SK-N-SH (cell line): ENCODE data around the gene KLF16. TPM values are rescaled to one million over a fixed set of nuclear protein-coding genes. Genes with fewer than 3 reads are reported as not detected.

Experiments
- CTCF ChIA-PET: fragments of 300-600, 350-600 bp; formaldehyde crosslinking; extraction: SDS; loops from one replicate; lab custom pipeline; 2021; lab: Yijun Ruan, JAX
- POLR2A ChIA-PET: fragments of 350-600 bp; sonication (Branson Sonifier 250); formaldehyde crosslinking; extraction: SDS; loops from one replicate; lab custom pipeline; 2020; ENCODE audit warnings: antibody characterized with exemption, inconsistent platforms; lab: Yijun Ruan, JAX
- DNase-seq: peaks from one replicate; pipeline ENCODE4 v3.0.0; 2012
- H2AFZ ChIP-seq: fragments of 200-600 bp; sonication (generic); 2 replicates; pipeline ENCODE4 v1.8.1; 2016; ENCODE audit warnings: antibody characterized with exemption, mild to moderate bottlenecking, low read depth
- H3F3A ChIP-seq: fragments of 200-600 bp; sonication (generic); replicated peaks from 2 replicates; pipeline ENCODE3; 2016; ENCODE audit warnings: antibody characterized with exemption, mild to moderate bottlenecking; ENCODE audit not compliant: insufficient read depth
- H3K27ac ChIP-seq, 2 experiments: fragments of 200-500 bp in 1 of 2; fragments of 200-600 bp in 1 of 2; sonication (Bioruptor generic) in 1 of 2; sonication (generic), shearing (Covaris generic) in 1 of 2; 2 replicates each; pipeline versions ENCODE4 v1.5.1 to v1.6.1; 2014 to 2016; ENCODE audit warnings: low read depth in 2 of 2, inconsistent platforms in 1 of 2, low read length in 1 of 2, mild to moderate bottlenecking in 1 of 2, mixed read lengths in 1 of 2
- H3K27me3 ChIP-seq: fragments of 200-600 bp; sonication (generic), shearing (Covaris generic); 2 replicates; pipeline ENCODE4 v1.6.1; 2016; ENCODE audit warnings: mixed run types; ENCODE audit not compliant: insufficient read depth
- H3K36me3 ChIP-seq, 2 experiments: fragments of 200-500 bp in 1 of 2; fragments of 200-600 bp in 1 of 2; sonication (Bioruptor generic) in 1 of 2; sonication (generic) in 1 of 2; replicated peaks in 1 of 2; 2 replicates each; pipeline versions ENCODE3 to v1.5.1; 2014 to 2016; ENCODE audit warnings: low read length in 1 of 2, mild to moderate bottlenecking in 1 of 2; ENCODE audit not compliant: insufficient read depth in 2 of 2, control insufficient read depth in 1 of 2
- H3K4me1 ChIP-seq, 2 experiments: fragments of 200-500 bp in 1 of 2; fragments of 200-600 bp in 1 of 2; sonication (Bioruptor generic) in 1 of 2; sonication (generic), shearing (Covaris generic) in 1 of 2; 2 replicates each; pipeline versions ENCODE4 v1.5.1 to v1.6.1; 2014 to 2016; ENCODE audit warnings: low read depth in 1 of 2, low read length in 1 of 2, mixed run types in 1 of 2; ENCODE audit not compliant: insufficient read depth in 2 of 2, control insufficient read depth in 1 of 2
- H3K4me2 ChIP-seq: fragments of 200-600 bp; sonication (generic), shearing (Covaris generic); 2 replicates; pipeline ENCODE4 v1.6.1; 2017; ENCODE audit warnings: mixed run types
- H3K4me3 ChIP-seq, 2 experiments: fragments of 200-500 bp in 1 of 2; fragments of 200-600 bp in 1 of 2; sonication (Bioruptor generic) in 1 of 2; sonication (generic), shearing (Covaris generic) in 1 of 2; 2 replicates each; pipeline versions ENCODE4 v1.5.1 to v1.8.1; 2014 to 2016; ENCODE audit warnings: low read depth in 2 of 2, inconsistent platforms in 1 of 2, low read length in 1 of 2, mild to moderate bottlenecking in 1 of 2, mixed read lengths in 1 of 2, moderate library complexity in 1 of 2
- H3K79me2 ChIP-seq: fragments of 200-600 bp; sonication (generic); 2 replicates; pipeline ENCODE4 v1.8.1; 2017; ENCODE audit warnings: mild to moderate bottlenecking; ENCODE audit not compliant: insufficient read depth
- H3K9ac ChIP-seq: fragments of 200-600 bp; sonication (generic); 2 replicates; pipeline ENCODE4 v1.6.1; 2017; ENCODE audit warnings: mixed run types
- H3K9me2 ChIP-seq: fragments of 200-600 bp; sonication (generic); 2 replicates; pipeline ENCODE4 v1.6.1; 2017; ENCODE audit warnings: mixed run types
- H3K9me3 ChIP-seq: fragments of 200-600 bp; sonication (generic); 2 replicates; pipeline ENCODE4 v1.6.1; 2017; ENCODE audit warnings: mixed run types, mild to moderate bottlenecking, moderate library complexity
- H4K20me1 ChIP-seq: fragments of 200-600 bp; sonication (generic); 2 replicates; pipeline ENCODE4 v1.6.1; 2017; ENCODE audit warnings: mild to moderate bottlenecking, mixed run types; ENCODE audit not compliant: insufficient read depth
- EZH2phosphoT487 ChIP-seq: fragments of 200-600 bp; sonication (generic); IDR thresholded peaks from 2 replicates; pipeline ENCODE4 v1.6.1; 2017; ENCODE audit warnings: low read depth, mixed run types, mild to moderate bottlenecking, antibody characterized with exemption, moderate library complexity, borderline replicate concordance
- FOSL2 ChIP-seq: IDR thresholded peaks from 2 replicates; pipeline ENCODE4 v1.4.0; 2012; ENCODE audit warnings: low read depth, mild to moderate bottlenecking, moderate library complexity, borderline replicate concordance
- GABPA ChIP-seq: IDR thresholded peaks from 2 replicates; pipeline ENCODE4 v1.4.0; 2012; ENCODE audit warnings: low read depth, mild to moderate bottlenecking
- GATA2 ChIP-seq: sonication (generic); formaldehyde crosslinking; IDR thresholded peaks from 2 replicates; pipeline ENCODE4 v1.5.0; 2020; ENCODE audit warnings: mild to moderate bottlenecking, missing genetic modification reagents
- NFIC ChIP-seq: IDR thresholded peaks from 2 replicates; pipeline ENCODE4 v1.4.0; 2012; ENCODE audit warnings: borderline replicate concordance
- NRF1 ChIP-seq: IDR thresholded peaks from 2 replicates; pipeline ENCODE4 v1.6.1; 2012; ENCODE audit warnings: low read depth, mild to moderate bottlenecking, low read length
- RFX5 ChIP-seq: IDR thresholded peaks from 2 replicates; pipeline ENCODE4 v1.6.1; 2012; ENCODE audit warnings: mild to moderate bottlenecking, improper control_type of control experiment, low read length
- SMC3 ChIP-seq: IDR thresholded peaks from 2 replicates; pipeline ENCODE4 v1.6.1; 2012; ENCODE audit warnings: low read depth, low read length, improper control_type of control experiment
- TAF1 ChIP-seq: IDR thresholded peaks from 2 replicates; pipeline ENCODE4 v1.6.1; 2012; ENCODE audit warnings: low read depth, mild to moderate bottlenecking, low read length, moderate library complexity, borderline replicate concordance
- TEAD4 ChIP-seq: IDR thresholded peaks from 2 replicates; pipeline ENCODE4 v1.4.0; 2012; ENCODE audit warnings: mild to moderate bottlenecking, borderline replicate concordance; ENCODE audit not compliant: insufficient read depth
- WGBS: methylation state at CpG from one replicate; pipeline ENCODE4 v1.1.6; 2017; ENCODE audit warnings: low lambda C conversion rate; 5-methylcytosine and 5-hydroxymethylcytosine counted together
- polyA plus RNA-seq, 3 experiments: library from polyadenylated mRNA; depleted of rRNA; stranded (reverse); fragments of >200 nt; gene quantifications; 2 replicates each; pipeline ENCODE4 v1.2.3, GENCODE V29; 2012
- TF ChIP-seq, protein P1 (sequence below): IDR thresholded peaks from 2 replicates; pipeline ENCODE4 v1.4.0; 2012; ENCODE audit warnings: low read depth, borderline replicate concordance
- TF ChIP-seq, protein P2 (sequence below): IDR thresholded peaks from 2 replicates; pipeline ENCODE4 v1.4.0; 2012; ENCODE audit warnings: low read depth, borderline replicate concordance
- TF ChIP-seq, protein P3 (sequence below): IDR thresholded peaks from 2 replicates; pipeline ENCODE4 v1.4.0; 2012; ENCODE audit warnings: low read depth
- TF ChIP-seq, protein P4 (sequence below): fragments of 150-350 bp; IDR thresholded peaks from 2 replicates; pipeline ENCODE4 v1.6.1; 2017; ENCODE audit warnings: antibody characterized with exemption, low read length, low read depth, borderline replicate concordance
- TF ChIP-seq, protein P5 (sequence below): fragments of 150-350 bp; IDR thresholded peaks from 2 replicates; pipeline ENCODE4 v1.6.1; 2016; ENCODE audit warnings: mild to moderate bottlenecking, low read depth, low read length

Gene KLF16
- polyA plus RNA-seq, 1 of the 3 experiments (the other 2 are of a cell fraction), result 16.1 TPM

DNA sequence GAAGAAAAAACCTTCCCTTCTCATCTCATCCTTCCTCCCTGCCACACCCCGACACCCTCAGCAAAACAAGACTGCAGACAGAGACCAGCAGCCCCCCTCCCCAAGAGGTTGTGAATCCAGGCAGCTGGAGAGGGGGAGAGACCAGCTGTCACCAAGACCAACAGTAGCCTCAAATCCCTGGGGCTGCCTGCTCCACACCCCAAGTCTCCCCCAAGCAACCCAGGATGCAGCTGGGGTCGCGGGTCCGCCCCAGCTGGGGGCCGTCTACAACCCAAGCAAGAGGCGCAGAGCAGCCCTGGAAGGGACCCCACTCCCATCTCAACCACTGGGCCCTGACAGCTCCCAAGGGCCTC lies 7.1 kb downstream of the KLF16 start:
- H3K36me3 ChIP-seq, result peaks cover 0 to 3% of the 10 kb centered on the region in 2 experiments
- WGBS, result 100% methylated on average over 1 of the region's 6 CpGs
- ChIA-PET CTCF (interaction anchor here (0.8 to 2.4 kb wide), 2 partner anchors 19 to 30 kb away, joined by 4 to 15 read pairs; no protein-coding TSS in a partner anchor), POLR2A (interaction anchor here (0.6 kb wide), 1 partner anchor 56 kb away, joined by 3 read pairs; no protein-coding TSS in a partner anchor)
- no peaks in the 10 kb centered on the region for H3K9me2 ChIP-seq
- no peaks in the 10 kb centered on the region for H3K9me3 ChIP-seq
- no peak overlapping the region for H3K9ac ChIP-seq
- peaks cover 97% of the 10 kb centered on the region for H3K79me2 ChIP-seq
- peak overlapping the region; percentile 73 for H3K4me2 ChIP-seq
- peaks cover 36 to 60% of the 10 kb centered on the region in 2 experiments; a peak in 3 of 4 replicates for H3K4me1 ChIP-seq
- TF ChIP-seq SMC3, result no peak
- TF ChIP-seq, protein P1, sequence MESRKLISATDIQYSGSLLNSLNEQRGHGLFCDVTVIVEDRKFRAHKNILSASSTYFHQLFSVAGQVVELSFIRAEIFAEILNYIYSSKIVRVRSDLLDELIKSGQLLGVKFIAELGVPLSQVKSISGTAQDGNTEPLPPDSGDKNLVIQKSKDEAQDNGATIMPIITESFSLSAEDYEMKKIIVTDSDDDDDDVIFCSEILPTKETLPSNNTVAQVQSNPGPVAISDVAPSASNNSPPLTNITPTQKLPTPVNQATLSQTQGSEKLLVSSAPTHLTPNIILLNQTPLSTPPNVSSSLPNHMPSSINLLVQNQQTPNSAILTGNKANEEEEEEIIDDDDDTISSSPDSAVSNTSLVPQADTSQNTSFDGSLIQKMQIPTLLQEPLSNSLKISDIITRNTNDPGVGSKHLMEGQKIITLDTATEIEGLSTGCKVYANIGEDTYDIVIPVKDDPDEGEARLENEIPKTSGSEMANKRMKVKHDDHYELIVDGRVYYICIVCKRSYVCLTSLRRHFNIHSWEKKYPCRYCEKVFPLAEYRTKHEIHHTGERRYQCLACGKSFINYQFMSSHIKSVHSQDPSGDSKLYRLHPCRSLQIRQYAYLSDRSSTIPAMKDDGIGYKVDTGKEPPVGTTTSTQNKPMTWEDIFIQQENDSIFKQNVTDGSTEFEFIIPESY, result no peak
- no peak for TF ChIP-seq TEAD4
- no peak for TF ChIP-seq GABPA
- TF ChIP-seq TAF1, result no peak
- TF ChIP-seq FOSL2, result no peak
- TF ChIP-seq NFIC, result no peak
- TF ChIP-seq, protein P2, sequence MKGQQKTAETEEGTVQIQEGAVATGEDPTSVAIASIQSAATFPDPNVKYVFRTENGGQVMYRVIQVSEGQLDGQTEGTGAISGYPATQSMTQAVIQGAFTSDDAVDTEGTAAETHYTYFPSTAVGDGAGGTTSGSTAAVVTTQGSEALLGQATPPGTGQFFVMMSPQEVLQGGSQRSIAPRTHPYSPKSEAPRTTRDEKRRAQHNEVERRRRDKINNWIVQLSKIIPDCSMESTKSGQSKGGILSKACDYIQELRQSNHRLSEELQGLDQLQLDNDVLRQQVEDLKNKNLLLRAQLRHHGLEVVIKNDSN, result no peak
- TF ChIP-seq, protein P3, sequence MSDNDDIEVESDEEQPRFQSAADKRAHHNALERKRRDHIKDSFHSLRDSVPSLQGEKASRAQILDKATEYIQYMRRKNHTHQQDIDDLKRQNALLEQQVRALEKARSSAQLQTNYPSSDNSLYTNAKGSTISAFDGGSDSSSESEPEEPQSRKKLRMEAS, result no peak
- TF ChIP-seq EZH2phosphoT487, result no peak
- TF ChIP-seq, protein P4, sequence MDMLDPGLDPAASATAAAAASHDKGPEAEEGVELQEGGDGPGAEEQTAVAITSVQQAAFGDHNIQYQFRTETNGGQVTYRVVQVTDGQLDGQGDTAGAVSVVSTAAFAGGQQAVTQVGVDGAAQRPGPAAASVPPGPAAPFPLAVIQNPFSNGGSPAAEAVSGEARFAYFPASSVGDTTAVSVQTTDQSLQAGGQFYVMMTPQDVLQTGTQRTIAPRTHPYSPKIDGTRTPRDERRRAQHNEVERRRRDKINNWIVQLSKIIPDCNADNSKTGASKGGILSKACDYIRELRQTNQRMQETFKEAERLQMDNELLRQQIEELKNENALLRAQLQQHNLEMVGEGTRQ, result no peak
- TF ChIP-seq NRF1, result no peak
- TF ChIP-seq GATA2 (CRISPR knock-in tag), result no peak
- TF ChIP-seq, protein P5, sequence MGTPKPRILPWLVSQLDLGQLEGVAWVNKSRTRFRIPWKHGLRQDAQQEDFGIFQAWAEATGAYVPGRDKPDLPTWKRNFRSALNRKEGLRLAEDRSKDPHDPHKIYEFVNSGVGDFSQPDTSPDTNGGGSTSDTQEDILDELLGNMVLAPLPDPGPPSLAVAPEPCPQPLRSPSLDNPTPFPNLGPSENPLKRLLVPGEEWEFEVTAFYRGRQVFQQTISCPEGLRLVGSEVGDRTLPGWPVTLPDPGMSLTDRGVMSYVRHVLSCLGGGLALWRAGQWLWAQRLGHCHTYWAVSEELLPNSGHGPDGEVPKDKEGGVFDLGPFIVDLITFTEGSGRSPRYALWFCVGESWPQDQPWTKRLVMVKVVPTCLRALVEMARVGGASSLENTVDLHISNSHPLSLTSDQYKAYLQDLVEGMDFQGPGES, result no peak
- TF ChIP-seq RFX5, result no peak
- H3K27ac ChIP-seq, result peak overlapping the region; percentile 46 to 87; a peak in 2 of 4 replicates
- H3K27me3 ChIP-seq, result no peaks in the 10 kb centered on the region
- H4K20me1 ChIP-seq, result peaks cover 97% of the 10 kb centered on the region
- H3F3A ChIP-seq, result peaks cover 12% of the 10 kb centered on the region
- H3K4me3 ChIP-seq, result no peak overlapping the region
- no peak for DNase-seq
- no peak overlapping the region for H2AFZ ChIP-seq
